Measurements from ENCODE around the gene WDR4. TPM values are rescaled to one million over a fixed set of nuclear protein-coding genes. Genes with fewer than 3 reads are reported as not detected.
"Not testable (repeated sequence)": the region's sequence is repeated elsewhere in the genome, so short reads cannot be mapped to it uniquely, and the experiment has no call there.

Gene WDR4
- total RNA-seq, 1 experiment from 2014 or later: 34.3 TPM

GRCh38 chr21:42807293-42807895, 71.9 kb downstream of the WDR4 start:
- DNase-seq (ENCODE audit: low read depth); in situ Hi-C loops (cut with HindIII; ENCODE audit: low pct_unique_long_range_greater_than_20kb, low sequenced_read_pairs): not testable (repeated sequence)

DNA sequence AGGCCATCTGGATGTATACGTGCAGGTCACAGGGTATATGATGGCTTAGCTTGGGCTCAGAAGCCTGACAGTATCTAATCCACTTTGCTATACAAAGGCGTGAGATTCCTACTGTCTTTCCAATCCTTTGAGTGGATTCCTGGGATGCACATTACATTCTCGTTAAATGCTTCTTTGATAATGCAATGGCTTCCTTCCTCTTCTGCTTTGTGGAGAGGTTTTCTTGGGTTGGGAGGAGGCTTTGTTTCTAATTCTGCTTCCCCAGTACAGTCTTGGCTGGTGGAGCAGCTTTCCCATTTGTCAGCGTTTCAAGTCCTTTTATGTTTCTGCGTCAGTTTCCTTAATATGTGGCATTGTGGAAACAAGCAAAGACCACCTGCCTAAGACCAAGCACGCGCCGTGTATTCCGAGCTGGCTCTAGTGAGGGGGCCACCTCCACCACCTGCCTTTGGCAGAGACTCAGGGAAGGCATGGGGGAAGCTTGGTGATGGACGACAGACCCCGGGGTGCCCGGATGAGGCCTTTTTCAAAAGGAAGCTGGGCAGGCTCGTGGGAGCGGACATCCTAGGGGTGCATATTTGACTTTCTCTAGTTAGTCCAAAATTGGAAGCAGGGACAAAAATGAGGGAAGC, 72.7 kb downstream of the WDR4 start:
- in situ Hi-C loops (cut with HindIII; ENCODE audit: low pct_unique_long_range_greater_than_20kb, low sequenced_read_pairs): no loop called here

GRCh38 chr21:42801616-42802015, 77.7 kb downstream of the WDR4 start:
- in situ Hi-C loops (cut with HindIII; ENCODE audit: low pct_unique_long_range_greater_than_20kb, low sequenced_read_pairs); DNase-seq (ENCODE audit: low read depth): not testable (repeated sequence)

More for the DNA sequence above, 72.7 kb downstream of the WDR4 start:
- DNase-seq (ENCODE audit: low read depth): no peak

DNA sequence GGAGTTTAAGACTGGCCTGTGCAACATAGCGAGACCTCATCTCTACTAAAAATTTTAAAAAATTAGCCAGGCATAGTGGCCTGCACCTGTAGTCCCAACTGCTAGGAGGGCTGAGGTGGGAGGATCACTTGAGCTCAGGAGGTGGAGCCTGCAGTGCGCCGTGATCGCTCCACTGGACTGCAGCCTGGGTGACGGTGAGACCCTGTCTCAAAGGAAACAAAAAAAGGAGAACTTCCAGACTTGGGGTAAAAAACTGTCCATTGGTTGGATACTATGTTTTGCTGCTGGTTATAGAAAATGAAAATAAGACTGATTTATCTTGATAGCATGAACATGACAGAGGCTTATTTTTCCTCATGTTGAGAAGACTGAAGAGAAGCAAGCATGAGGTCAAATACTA, 79.4 kb downstream of the WDR4 start:
- in situ Hi-C loops (cut with HindIII; ENCODE audit: low pct_unique_long_range_greater_than_20kb, low sequenced_read_pairs): no loop called here
- no peak for DNase-seq (ENCODE audit: low read depth)

GRCh38 chr21:42799516-42799915, 79.8 kb downstream of the WDR4 start:
- peak; percentile 6 for DNase-seq (ENCODE audit: low read depth)
- in situ Hi-C loops (cut with HindIII; ENCODE audit: low pct_unique_long_range_greater_than_20kb, low sequenced_read_pairs): no loop called here

Other genes with a start within 250 kb of the WDR4 start
- gene PDE9A, start 225.9 kb downstream of the WDR4 start, total RNA-seq (2014; rRNA removed; shearing (Covaris generic); ENCODE audit: low replicate concordance): 10.1 and 14.6 TPM in 2 replicates
- gene NDUFV3, start 13.8 kb upstream of the WDR4 start, total RNA-seq (2014; rRNA removed; shearing (Covaris generic); ENCODE audit: low replicate concordance): 36.1 and 40.7 TPM in 2 replicates
- not detected in 2 replicates for gene ERVH48-1, start 46.1 kb upstream of the WDR4 start, total RNA-seq (2014; rRNA removed; shearing (Covaris generic); ENCODE audit: low replicate concordance)
- 25.2 and 41.5 TPM in 2 replicates for gene PKNOX1, start 95.0 kb upstream of the WDR4 start, total RNA-seq (2014; rRNA removed; shearing (Covaris generic); ENCODE audit: low replicate concordance)
- gene CBS, start 196.3 kb upstream of the WDR4 start, total RNA-seq (2014; rRNA removed; shearing (Covaris generic); ENCODE audit: low replicate concordance): 20.2 and 32.8 TPM in 2 replicates
- gene U2AF1, start 228.0 kb upstream of the WDR4 start, total RNA-seq (2014; rRNA removed; shearing (Covaris generic); ENCODE audit: low replicate concordance): 127 and 207 TPM in 2 replicates

Data from Caki2 (cell line).